BJ (cell line): ENCODE data around the gene AUP1. TPM values are rescaled to one million over a fixed set of nuclear protein-coding genes. Genes with fewer than 3 reads are reported as not detected.

Experiments used
- CTCF ChIA-PET: fragments of 350-600 bp; formaldehyde crosslinking; extraction: SDS; loops from one replicate; lab custom pipeline; 2021; ENCODE audit warnings: antibody characterized with exemption, inconsistent platforms; lab: Yijun Ruan, JAX
- POLR2A ChIA-PET: fragments of 300-600 bp; sonication (Branson Sonifier 250); formaldehyde crosslinking; extraction: SDS; loops from one replicate; lab custom pipeline; 2021; ENCODE audit warnings: antibody characterized with exemption; lab: Charles Lee
- DNase-seq: peaks from one replicate; pipeline ENCODE4 v3.0.0-alpha.2; 2011; ENCODE audit warnings: low read depth
- H3K27me3 ChIP-seq: 2 replicates; pipeline ENCODE4 v1.6.0; 2011; ENCODE audit warnings: low read length; ENCODE audit not compliant: control insufficient read depth, insufficient read depth
- H3K36me3 ChIP-seq: 2 replicates; pipeline ENCODE4 v1.5.1; 2011; ENCODE audit warnings: low read length; ENCODE audit not compliant: control insufficient read depth, insufficient read depth
- H3K4me3 ChIP-seq: 2 replicates; pipeline ENCODE4 v1.5.1; 2011; ENCODE audit warnings: low read depth, mild to moderate bottlenecking, control low read depth, low read length
- CTCF ChIP-seq: IDR thresholded peaks from 2 replicates; pipeline ENCODE4 v1.5.1; 2011; ENCODE audit warnings: low read depth, mild to moderate bottlenecking, control low read depth, inconsistent platforms, low read length, moderate library complexity; ENCODE audit not compliant: insufficient read depth
- polyA plus RNA-seq: library from polyadenylated mRNA; depleted of rRNA; stranded (reverse); fragments of >200 nt; gene quantifications from 2 replicates; pipeline ENCODE4 v1.2.3, GENCODE V29; 2011

AUP1 gene
- polyA plus RNA-seq, 1 experiment: 104 TPM

- peaks cover 4% of the 10 kb centered on the region for H3K36me3 ChIP-seq
- H3K27me3 ChIP-seq: no peaks in the 10 kb centered on the region
- ChIA-PET CTCF (interaction anchor here (1.0 kb wide), 1 partner anchor 12 kb away, joined by 3 read pairs; no protein-coding TSS in a partner anchor), POLR2A (no interaction called here)
- no peak for DNase-seq
- TF ChIP-seq CTCF: no peak
- peak overlapping the region; percentile 54 for H3K4me3 ChIP-seq
Measured at GRCh38 chr2:74554820-74555531, 25.5 kb upstream of the AUP1 start.

DNA sequence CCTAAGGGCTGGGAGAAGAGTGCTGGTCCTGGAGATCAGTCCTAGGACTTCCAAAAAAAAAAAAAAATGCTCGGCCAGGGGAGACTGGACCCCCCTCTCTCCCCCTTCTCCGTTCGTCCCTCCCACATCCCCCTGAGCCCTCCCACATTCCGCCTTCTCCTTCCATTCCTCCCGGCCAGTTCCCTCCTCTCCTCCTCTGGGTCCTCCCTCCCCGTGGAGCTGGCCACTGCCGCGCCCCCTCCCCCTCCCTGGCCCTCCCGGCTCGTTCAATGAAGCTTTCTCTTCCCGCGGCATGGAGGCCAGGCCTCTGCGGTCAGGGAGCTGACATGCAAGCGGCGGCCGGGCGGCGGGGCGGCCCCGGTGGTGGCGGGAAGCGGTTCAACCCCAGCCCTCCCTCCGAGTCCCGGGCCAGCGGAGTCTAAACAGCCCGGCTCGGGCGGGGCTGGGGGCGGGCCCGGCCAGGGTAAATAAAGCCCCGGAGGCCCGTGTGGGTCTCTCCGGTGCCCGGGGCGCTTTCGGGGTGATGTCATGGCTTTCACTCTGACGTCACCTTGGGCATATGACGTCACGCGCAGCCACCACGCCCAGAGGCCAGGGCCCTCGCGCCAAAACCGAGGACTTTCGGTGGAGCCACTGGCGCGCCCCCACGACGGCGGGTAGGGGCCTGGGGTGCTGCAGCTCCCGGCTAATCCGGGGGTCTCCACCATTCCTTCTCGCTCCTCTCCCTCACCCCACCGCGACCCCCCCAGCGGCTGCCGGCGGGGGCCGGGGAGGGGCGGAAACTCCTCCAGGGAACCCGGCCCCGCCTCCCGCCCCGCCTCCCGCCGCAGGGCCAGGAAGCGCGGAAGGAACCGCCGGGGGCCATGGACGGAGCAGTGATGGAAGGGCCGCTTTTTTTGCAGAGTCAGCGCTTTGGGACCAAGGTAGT is 24.6 kb upstream of the AUP1 start, which contains the start of the genes DOK1 and LOXL3:
Gene DOK1, plus strand, starts transcription at position 829 of the 928 bp plus-strand sequence. Its CDS starts 35 bp downstream, at position 864.
Gene LOXL3, minus strand, starts transcription at position 51 of the 928 bp plus-strand sequence. CDS start 1,308 bp downstream, outside the sequence.
- ChIA-PET POLR2A (interaction anchor here (1.0 kb wide), 1 partner anchor 13 kb away, joined by 3 read pairs; no protein-coding TSS in a partner anchor), CTCF (interaction anchor here (1.6 kb wide), 1 partner anchor 12 kb away, joined by 6 read pairs; no protein-coding TSS in a partner anchor)
- TF ChIP-seq CTCF: no peak
- Histone ChIP-seq H3K36me3 (peaks cover 4% of the 10 kb centered on the region), H3K4me3 (peak within 1 kb of the TSS; percentile 54), H3K27me3 (no peaks in the 10 kb centered on the region)
- peak; percentile 50 for DNase-seq

DNA sequence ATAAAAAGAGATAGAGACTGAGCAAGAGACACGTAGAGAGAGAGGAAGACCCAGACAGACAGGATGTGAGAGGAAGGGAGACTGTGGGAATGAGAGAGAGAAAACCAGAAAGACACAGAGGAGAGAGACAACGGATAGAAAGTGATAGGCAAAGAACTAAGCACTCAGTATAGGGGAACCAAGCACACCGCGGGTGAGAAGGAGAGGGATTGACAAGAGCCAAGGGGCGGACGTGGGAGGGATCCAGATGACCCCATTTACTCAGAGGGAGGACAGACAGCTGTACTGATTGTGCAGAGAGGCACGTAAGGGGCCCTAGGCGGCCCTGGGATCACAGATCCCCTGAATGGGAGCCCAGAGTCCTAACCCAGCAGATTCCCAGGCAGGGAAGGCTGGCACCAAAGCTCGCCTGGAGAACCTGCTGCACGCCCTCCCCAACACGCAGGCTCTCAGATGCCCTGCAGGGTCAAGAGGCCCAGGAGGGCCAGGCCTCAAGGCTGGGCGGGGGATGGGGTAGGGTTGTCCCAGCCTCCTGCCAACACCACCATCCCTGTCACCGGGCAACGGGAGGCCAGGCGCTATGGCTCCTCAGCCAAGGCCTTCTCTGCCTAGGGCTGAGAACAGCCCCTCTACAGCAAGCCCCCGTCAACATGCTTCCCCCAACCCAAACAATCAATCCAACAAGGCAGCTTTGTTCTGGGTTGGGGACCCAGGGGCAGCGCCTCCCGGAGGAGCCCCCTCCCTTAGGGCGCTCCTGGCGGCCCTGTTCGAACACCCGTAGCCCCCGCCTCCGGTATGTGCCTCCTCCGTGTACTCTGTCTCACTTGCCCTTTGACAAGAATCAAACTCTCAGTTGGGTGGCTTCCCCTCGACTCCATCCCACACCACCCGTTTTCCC is 23.7 kb upstream of the AUP1 start:
- ChIA-PET POLR2A (interaction anchor here (1.0 kb wide), 1 partner anchor 14 kb away, joined by 3 read pairs; no protein-coding TSS in a partner anchor), CTCF (interaction anchor here (1.0 to 1.6 kb wide), 3 partner anchors 13 to 48 kb away, joined by 3 to 6 read pairs (median 3); no protein-coding TSS in a partner anchor)
- no peak for TF ChIP-seq CTCF
- no peak for DNase-seq
- Histone ChIP-seq H3K36me3 (peaks cover 4% of the 10 kb centered on the region), H3K4me3 (peak overlapping the region; percentile 54), H3K27me3 (no peaks in the 10 kb centered on the region)

- CTCF ChIA-PET: interaction anchor here (1.0 to 1.1 kb wide), 2 partner anchors 23 to 49 kb away, joined by 3 read pairs; no protein-coding TSS in a partner anchor
- Histone ChIP-seq H3K4me3 (peak overlapping the region; percentile 54), H3K36me3 (peaks cover 4% of the 10 kb centered on the region), H3K27me3 (no peaks in the 10 kb centered on the region)
- POLR2A ChIA-PET: no interaction called here
- DNase-seq: no peak
- TF ChIP-seq CTCF: no peak
Measured at GRCh38 chr2:74551942-74552913, 22.7 kb upstream of the AUP1 start.
